GM21423 (cell line): ENCODE results near the gene FANCI.

Experiments used
- ATAC-seq: cut with Tn5 transposase; IDR thresholded peaks from one replicate; pipeline ENCODE4 v1.9.1; 2021; ENCODE audit warnings: mild to moderate bottlenecking, moderate library complexity; ENCODE audit not compliant: unreplicated experiment

The FANCI gene

GRCh38 chr15:89359471-89360293, 115.9 kb downstream of the FANCI start:
- no peak for ATAC-seq

DNA sequence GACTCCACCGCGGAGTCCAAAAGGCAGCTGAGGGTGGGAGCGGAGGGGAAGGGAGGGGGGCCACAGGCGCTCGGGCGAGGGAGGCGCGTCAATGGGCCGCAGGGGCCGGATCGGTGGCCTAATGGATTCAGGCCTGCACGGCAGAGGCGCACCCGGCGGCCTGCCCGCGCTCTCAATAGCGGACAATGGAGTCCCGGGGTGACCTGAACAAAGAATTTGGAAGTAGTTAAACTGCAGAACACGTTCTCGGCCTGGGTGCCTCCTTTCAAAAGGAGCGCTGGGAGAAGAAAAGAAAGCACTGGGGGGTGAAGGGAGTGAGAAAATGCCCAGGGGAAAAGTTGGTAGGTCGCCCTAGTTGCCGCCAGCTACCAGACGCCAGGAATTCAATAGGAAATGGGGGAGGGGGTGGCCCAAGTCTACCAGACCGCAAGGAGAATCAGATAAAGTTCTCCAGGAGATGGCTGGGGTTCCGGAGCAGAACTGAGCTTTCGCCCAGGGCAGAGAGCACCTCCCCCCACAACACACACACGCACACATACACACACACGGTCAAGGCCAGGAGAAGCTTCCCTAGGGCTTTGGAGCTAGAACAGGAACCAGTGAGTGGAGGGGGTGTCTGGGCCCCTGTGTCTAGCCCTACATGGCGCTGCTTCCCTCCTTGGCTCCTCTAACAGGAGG, 116.7 kb downstream of the FANCI start:
- no peak for ATAC-seq

DNA sequence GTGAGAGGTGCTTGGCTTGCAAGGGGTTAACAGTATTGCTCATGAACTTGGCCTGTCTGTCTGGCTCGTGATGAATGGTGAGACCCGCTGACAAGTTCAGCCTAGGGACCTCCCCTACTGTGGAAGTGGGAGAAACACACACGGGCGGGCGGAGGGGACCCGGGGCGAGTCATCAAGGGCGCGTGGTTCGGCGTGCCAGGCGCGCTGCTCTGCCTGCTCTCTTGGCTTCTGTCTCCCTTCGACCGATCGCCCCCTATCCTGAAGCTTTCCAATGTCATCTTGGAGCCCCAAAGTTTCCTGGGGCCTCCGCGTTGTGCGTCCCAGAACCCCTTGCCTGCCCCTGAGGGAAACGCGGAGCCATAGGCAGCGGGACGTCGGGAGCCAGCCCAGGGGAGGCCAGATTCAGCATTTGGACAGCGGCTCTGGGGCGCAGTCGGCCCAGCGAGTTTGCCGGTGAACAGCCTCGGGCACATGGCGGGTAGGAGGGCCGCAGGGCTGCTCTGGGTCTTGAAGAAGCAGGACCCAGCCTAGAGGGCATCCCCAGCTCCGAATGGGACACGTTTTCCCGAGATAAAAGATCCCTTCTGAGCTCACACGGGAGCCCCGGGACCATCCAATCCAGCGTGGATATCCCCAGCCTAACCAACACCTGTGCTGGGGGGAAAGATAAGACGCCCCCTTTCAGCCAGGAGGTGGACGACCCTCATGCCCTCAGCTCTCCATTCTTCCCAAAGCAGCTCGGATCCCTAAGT, 117.8 kb downstream of the FANCI start:
- no peak for ATAC-seq

- no peak for ATAC-seq
These were observed 118.7 kb downstream of the FANCI start for GRCh38 chr15:89362203-89363101.

- no peak for ATAC-seq
These were observed 119.4 kb downstream of the FANCI start for GRCh38 chr15:89363133-89363532.

- ATAC-seq = no peak
These were observed 120.0 kb downstream of the FANCI start for GRCh38 chr15:89363770-89364169.

- ATAC-seq = no peak
These were observed 120.6 kb downstream of the FANCI start for GRCh38 chr15:89364341-89364740.

DNA sequence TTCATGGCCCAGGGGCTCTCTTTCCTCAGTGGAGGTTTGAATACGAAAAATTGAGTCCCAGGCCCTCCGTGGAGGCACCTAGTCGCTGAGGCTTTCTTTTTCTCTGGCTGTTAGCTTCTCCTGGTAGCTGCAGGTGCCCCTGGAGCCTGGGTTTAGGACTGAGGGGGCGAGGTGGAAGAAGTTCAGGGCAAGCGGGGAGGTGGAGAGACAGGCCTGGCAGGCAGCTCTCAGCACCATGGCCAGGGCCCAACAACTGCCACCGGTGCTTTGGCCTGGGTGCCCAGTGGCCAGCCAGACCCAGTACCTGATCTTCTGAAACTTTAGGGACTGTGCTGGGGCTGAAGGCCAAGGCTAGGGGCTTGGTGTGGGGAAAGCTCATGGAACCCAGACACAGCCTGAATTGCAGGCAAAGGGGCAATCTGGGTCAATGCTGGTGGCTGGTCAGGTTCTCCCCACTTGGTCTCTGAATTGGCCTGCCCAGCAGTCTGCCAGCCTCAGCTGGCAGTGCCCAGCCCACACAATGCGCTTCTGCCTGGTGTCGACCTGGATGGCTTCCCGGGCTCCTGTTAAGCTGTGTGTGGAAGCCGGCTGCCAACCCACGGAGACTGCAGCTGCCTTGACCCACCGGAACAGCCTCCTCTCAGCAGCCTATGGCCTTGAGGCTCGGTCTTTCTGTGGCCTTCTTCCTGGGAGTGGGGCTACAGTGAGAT, 121.1 kb downstream of the FANCI start:
- ATAC-seq = no peak

DNA sequence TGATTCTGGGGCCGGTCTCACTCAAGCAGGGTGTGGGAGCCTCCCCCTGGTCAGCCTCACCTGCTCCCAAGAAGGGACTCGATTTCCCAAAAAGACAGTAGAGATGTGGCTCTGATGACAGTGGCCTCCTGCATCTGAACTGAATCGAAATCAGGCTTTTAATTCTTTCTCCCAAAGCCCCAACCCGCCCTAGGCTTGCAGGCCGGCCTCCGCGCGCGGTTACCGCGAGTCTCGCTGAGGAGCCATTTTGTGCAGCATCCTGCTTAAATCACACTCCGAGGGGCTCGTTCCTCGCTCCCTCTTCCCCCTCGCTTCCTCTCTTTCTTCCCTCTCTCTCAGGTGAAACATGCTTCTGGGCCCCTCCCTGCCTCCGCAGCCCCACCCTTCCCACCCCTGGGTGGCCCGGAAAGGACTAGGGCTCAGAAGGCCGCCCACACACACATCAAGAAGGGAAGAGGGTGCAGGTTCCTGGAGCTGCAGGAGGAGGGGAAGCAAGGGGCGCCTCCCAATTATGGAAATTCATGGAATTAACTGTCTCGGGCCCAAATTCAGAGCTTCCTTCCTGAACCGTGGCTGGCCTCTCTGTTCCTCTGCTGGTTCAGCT, 121.8 kb downstream of the FANCI start:
- ATAC-seq = no peak
